AG04450 (cell line): ENCODE data around the gene SLC25A29. TPM values are rescaled to one million over a fixed set of nuclear protein-coding genes. Genes with fewer than 3 reads are reported as not detected.
"Not testable (repeated sequence)": the region's sequence is repeated elsewhere in the genome, so short reads cannot be mapped to it uniquely, and the experiment has no call there.

Experiments
- CTCF ChIA-PET: fragments of 300-600, 350-600 bp; formaldehyde crosslinking; extraction: SDS; loops from one replicate; lab custom pipeline; 2022; ENCODE audit warnings: antibody characterized with exemption, inconsistent platforms; lab: Charles Lee
- POLR2A ChIA-PET: fragments of 350-600 bp; formaldehyde crosslinking; extraction: SDS; loops from one replicate; lab custom pipeline; 2021; ENCODE audit warnings: antibody characterized with exemption, inconsistent platforms; lab: Yijun Ruan, JAX
- DNase-seq: peaks from one replicate; pipeline ENCODE4 v3.0.0-alpha.2; 2011; ENCODE audit warnings: low read depth, low spot score
- H3K27ac ChIP-seq: one replicate; pipeline ENCODE4 v1.5.1; 2012; ENCODE audit warnings: low read depth, low read length, control low read depth
- H3K27me3 ChIP-seq: one replicate; pipeline ENCODE4 v1.6.0; 2012; ENCODE audit warnings: low read length; ENCODE audit not compliant: control insufficient read depth, insufficient read depth
- H3K4me3 ChIP-seq: 2 replicates; pipeline ENCODE4 v1.5.1; 2011; ENCODE audit warnings: mild to moderate bottlenecking, low read depth, low read length, control low read depth
- H3K9me3 ChIP-seq: 2 replicates; pipeline ENCODE4 v1.5.1; 2012; ENCODE audit warnings: low read length; ENCODE audit not compliant: control insufficient read depth, insufficient read depth
- CTCF ChIP-seq: IDR thresholded peaks from 2 replicates; pipeline ENCODE4 v1.5.1; 2011; ENCODE audit warnings: low read depth, low read length, control low read depth, inconsistent platforms
- polyA plus RNA-seq: library from polyadenylated mRNA; depleted of rRNA; stranded (reverse); fragments of >200 nt; gene quantifications from 2 replicates; pipeline ENCODE4 v1.2.3, GENCODE V29; 2011

The SLC25A29 gene
- polyA plus RNA-seq, 1 experiment, result 21.3 TPM

GRCh38 chr14:100317389-100317788 lies 11.1 kb upstream of the SLC25A29 start:
- CTCF ChIA-PET, result interaction anchor here (1.0 kb wide), 1 partner anchor 71 kb away, joined by 3 read pairs; no protein-coding TSS in a partner anchor
- H3K4me3 ChIP-seq, result no peak overlapping the region
- no peak for TF ChIP-seq CTCF
- POLR2A ChIA-PET, result no interaction called here
- no peaks in the 10 kb centered on the region for H3K27me3 ChIP-seq
- H3K27ac ChIP-seq, result no peak overlapping the region
- H3K9me3 ChIP-seq, result no peaks in the 10 kb centered on the region
- no peak for DNase-seq

GRCh38 chr14:100314724-100315123 lies 8.5 kb upstream of the SLC25A29 start:
- POLR2A ChIA-PET, result no interaction called here
- CTCF ChIA-PET, result no interaction called here
- Histone ChIP-seq H3K27ac (no peak overlapping the region), H3K27me3 (no peaks in the 10 kb centered on the region), H3K4me3 (no peak overlapping the region), H3K9me3 (no peaks in the 10 kb centered on the region)
- TF ChIP-seq CTCF, result no peak
- no peak for DNase-seq

- no peak for TF ChIP-seq CTCF
- H3K4me3 ChIP-seq, result no peak overlapping the region
- no peak overlapping the region for H3K27ac ChIP-seq
- CTCF ChIA-PET, result interaction anchor here (1.0 to 1.3 kb wide), 2 partner anchors 11 to 28 kb away, joined by 3 to 5 read pairs; no protein-coding TSS in a partner anchor
- H3K9me3 ChIP-seq, result no peaks in the 10 kb centered on the region
- no peak for DNase-seq
- POLR2A ChIA-PET, result interaction anchor here (1.2 kb wide), 1 partner anchor 27 kb away, joined by 5 read pairs; no protein-coding TSS in a partner anchor
- no peaks in the 10 kb centered on the region for H3K27me3 ChIP-seq
These were observed 7.4 kb upstream of the SLC25A29 start for GRCh38 chr14:100313464-100314230.

- H3K9me3 ChIP-seq, result no peaks in the 10 kb centered on the region
- CTCF ChIA-PET, result interaction anchor here (0.8 to 1.3 kb wide), 2 partner anchors 10 to 27 kb away, joined by 4 to 5 read pairs; no protein-coding TSS in a partner anchor
- H3K27me3 ChIP-seq, result no peaks in the 10 kb centered on the region
- H3K27ac ChIP-seq, result no peak overlapping the region
- no peak for TF ChIP-seq CTCF
- no peak overlapping the region for H3K4me3 ChIP-seq
- POLR2A ChIA-PET, result no interaction called here
- no peak for DNase-seq
These were observed 6.7 kb upstream of the SLC25A29 start for GRCh38 chr14:100312877-100313400.

GRCh38 chr14:100312110-100312876 lies 6.0 kb upstream of the SLC25A29 start:
- not testable (repeated sequence) for H3K9me3 ChIP-seq
- CTCF ChIA-PET, result interaction anchor here (0.8 kb wide), 1 partner anchor 9 kb away, joined by 4 read pairs; no protein-coding TSS in a partner anchor
- POLR2A ChIA-PET, result interaction anchor here (0.9 kb wide), 1 partner anchor 63 kb away, joined by 3 read pairs; a partner anchor contains a TSS

More at GRCh38 chr14:100312110-100312876, 6.0 kb upstream of the SLC25A29 start:
- H3K4me3 ChIP-seq, DNase-seq, H3K27me3 ChIP-seq, H3K27ac ChIP-seq: not testable (repeated sequence)
